DOHH2 (cell line): Measurements from ENCODE around the gene PRDM7.

Source experiments
- H3F3A ChIP-seq: fragments of 200-600 bp; sonication (generic), shearing (Covaris generic); 2 replicates; pipeline ENCODE4 v1.6.0; 2016; ENCODE audit warnings: antibody characterized with exemption, mild to moderate bottlenecking; ENCODE audit not compliant: control insufficient read depth, insufficient read depth
- H3K27ac ChIP-seq: fragments of 200-600 bp; sonication (generic); 2 replicates; pipeline ENCODE4 v1.5.1; 2014; ENCODE audit warnings: low read depth, mild to moderate bottlenecking, low read length, moderate library complexity
- H3K27me3 ChIP-seq: fragments of 200-600 bp; sonication (generic); 2 replicates; pipeline ENCODE4 v1.6.1; 2014; ENCODE audit warnings: mild to moderate bottlenecking, low read length, mixed read lengths; ENCODE audit not compliant: control insufficient read depth
- H3K36me3 ChIP-seq: fragments of 200-600 bp; sonication (generic); 2 replicates; pipeline ENCODE4 v1.6.1; 2014; ENCODE audit warnings: mild to moderate bottlenecking, low read length, moderate library complexity, mixed read lengths; ENCODE audit not compliant: control insufficient read depth
- H3K4me1 ChIP-seq: fragments of 200-600 bp; sonication (generic); 2 replicates; pipeline ENCODE4 v1.6.1; 2014; ENCODE audit warnings: mild to moderate bottlenecking, low read length, mixed read lengths; ENCODE audit not compliant: control insufficient read depth
- H3K4me2 ChIP-seq: fragments of 200-600 bp; sonication (generic); 2 replicates; pipeline ENCODE4 v1.6.0; 2014; ENCODE audit warnings: mild to moderate bottlenecking, low read length, moderate library complexity
- H3K4me3 ChIP-seq: fragments of 200-600 bp; sonication (generic); 2 replicates; pipeline ENCODE4 v1.5.1; 2014; ENCODE audit warnings: mild to moderate bottlenecking, low read length, mixed read lengths
- H3K79me2 ChIP-seq: fragments of 200-600 bp; sonication (generic); 2 replicates; pipeline ENCODE4 v1.6.1; 2014; ENCODE audit warnings: mild to moderate bottlenecking, low read length, mixed read lengths; ENCODE audit not compliant: control insufficient read depth
- H3K9me2 ChIP-seq: fragments of 200-600 bp; sonication (generic); replicated peaks from 2 replicates; pipeline ENCODE4 v1.6.1; 2014; ENCODE audit warnings: mild to moderate bottlenecking, low read length, mixed read lengths; ENCODE audit not compliant: control insufficient read depth
- H3K9me3 ChIP-seq: fragments of 200-600 bp; sonication (generic); 2 replicates; pipeline ENCODE4 v1.6.1; 2014; ENCODE audit warnings: antibody characterized with exemption, low read length, mixed read lengths; ENCODE audit not compliant: control insufficient read depth, insufficient read depth
- H4K20me1 ChIP-seq: fragments of 200-600 bp; sonication (generic); 2 replicates; pipeline ENCODE4 v1.6.0; 2014; ENCODE audit warnings: low read depth, mild to moderate bottlenecking, antibody characterized with exemption, low read length, moderate library complexity; ENCODE audit not compliant: control insufficient read depth, insufficient read depth
- EZH2phosphoT487 ChIP-seq: fragments of 200-600 bp; sonication (generic); IDR thresholded peaks from 2 replicates; pipeline ENCODE4 v1.6.1; 2017; ENCODE audit warnings: borderline replicate concordance, mild to moderate bottlenecking, antibody characterized with exemption, low read length, moderate library complexity, mixed read lengths
- TF ChIP-seq, protein P1 (sequence below): fragments of 200-600 bp; sonication (generic); IDR thresholded peaks from one replicate; pipeline ENCODE4 v1.5.1; 2014; ENCODE audit warnings: antibody characterized with exemption, mild to moderate bottlenecking, low read depth, low read length; ENCODE audit not compliant: poor library complexity, severe bottlenecking

The PRDM7 gene

DNA sequence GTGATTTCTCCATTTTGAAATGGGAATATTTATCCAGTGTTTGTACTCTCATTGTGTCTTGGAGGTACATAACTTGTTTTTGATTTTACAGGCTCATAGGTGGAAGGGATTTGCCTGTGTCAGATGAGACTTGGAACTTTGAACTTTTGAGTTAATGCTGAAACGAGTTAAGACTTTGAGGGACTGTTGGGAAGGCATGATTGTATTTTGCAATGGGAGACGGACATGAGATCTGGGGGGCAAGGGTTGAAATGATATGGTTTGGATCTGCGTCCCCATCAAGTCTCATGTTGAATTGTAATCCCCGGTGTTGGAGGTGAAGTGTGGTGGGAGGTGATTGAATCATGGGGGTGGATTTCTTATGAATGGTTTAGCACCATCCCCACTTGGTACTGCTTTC, 21.8 kb downstream of the PRDM7 start:
- Histone ChIP-seq H3K27me3 (no peaks in the 10 kb centered on the region; the same call in 1 of the 2 replicates), H3K4me2 (no peak overlapping the region), H3F3A (no peaks in the 10 kb centered on the region), H4K20me1 (no peaks in the 10 kb centered on the region), H3K4me1 (no peaks in the 10 kb centered on the region), H3K9me3 (peaks cover 18% of the 10 kb centered on the region), H3K4me3 (no peak overlapping the region), H3K9me2 (no peaks in the 10 kb centered on the region), H3K27ac (no peak overlapping the region), H3K36me3 (no peaks in the 10 kb centered on the region), H3K79me2 (no peaks in the 10 kb centered on the region)
- TF ChIP-seq, protein P1, sequence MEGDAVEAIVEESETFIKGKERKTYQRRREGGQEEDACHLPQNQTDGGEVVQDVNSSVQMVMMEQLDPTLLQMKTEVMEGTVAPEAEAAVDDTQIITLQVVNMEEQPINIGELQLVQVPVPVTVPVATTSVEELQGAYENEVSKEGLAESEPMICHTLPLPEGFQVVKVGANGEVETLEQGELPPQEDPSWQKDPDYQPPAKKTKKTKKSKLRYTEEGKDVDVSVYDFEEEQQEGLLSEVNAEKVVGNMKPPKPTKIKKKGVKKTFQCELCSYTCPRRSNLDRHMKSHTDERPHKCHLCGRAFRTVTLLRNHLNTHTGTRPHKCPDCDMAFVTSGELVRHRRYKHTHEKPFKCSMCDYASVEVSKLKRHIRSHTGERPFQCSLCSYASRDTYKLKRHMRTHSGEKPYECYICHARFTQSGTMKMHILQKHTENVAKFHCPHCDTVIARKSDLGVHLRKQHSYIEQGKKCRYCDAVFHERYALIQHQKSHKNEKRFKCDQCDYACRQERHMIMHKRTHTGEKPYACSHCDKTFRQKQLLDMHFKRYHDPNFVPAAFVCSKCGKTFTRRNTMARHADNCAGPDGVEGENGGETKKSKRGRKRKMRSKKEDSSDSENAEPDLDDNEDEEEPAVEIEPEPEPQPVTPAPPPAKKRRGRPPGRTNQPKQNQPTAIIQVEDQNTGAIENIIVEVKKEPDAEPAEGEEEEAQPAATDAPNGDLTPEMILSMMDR: no peak
- no peak for TF ChIP-seq EZH2phosphoT487

- no peak overlapping the region for H3K4me3 ChIP-seq
- H3K27ac ChIP-seq: no peak overlapping the region
- H4K20me1 ChIP-seq: no peaks in the 10 kb centered on the region
- H3K4me1 ChIP-seq: no peaks in the 10 kb centered on the region
- H3F3A ChIP-seq: no peaks in the 10 kb centered on the region
- no peaks in the 10 kb centered on the region for H3K79me2 ChIP-seq
- peaks cover 18% of the 10 kb centered on the region for H3K9me3 ChIP-seq
- no peak overlapping the region for H3K4me2 ChIP-seq
- TF ChIP-seq, protein P1: no peak
- TF ChIP-seq EZH2phosphoT487: no peak
- no peaks in the 10 kb centered on the region for H3K36me3 ChIP-seq
- no peaks in the 10 kb centered on the region for H3K9me2 ChIP-seq
- no peaks in the 10 kb centered on the region; the same call in 1 of the 2 replicates for H3K27me3 ChIP-seq
These were observed 22.6 kb downstream of the PRDM7 start for GRCh38 chr16:90054554-90054953.

DNA sequence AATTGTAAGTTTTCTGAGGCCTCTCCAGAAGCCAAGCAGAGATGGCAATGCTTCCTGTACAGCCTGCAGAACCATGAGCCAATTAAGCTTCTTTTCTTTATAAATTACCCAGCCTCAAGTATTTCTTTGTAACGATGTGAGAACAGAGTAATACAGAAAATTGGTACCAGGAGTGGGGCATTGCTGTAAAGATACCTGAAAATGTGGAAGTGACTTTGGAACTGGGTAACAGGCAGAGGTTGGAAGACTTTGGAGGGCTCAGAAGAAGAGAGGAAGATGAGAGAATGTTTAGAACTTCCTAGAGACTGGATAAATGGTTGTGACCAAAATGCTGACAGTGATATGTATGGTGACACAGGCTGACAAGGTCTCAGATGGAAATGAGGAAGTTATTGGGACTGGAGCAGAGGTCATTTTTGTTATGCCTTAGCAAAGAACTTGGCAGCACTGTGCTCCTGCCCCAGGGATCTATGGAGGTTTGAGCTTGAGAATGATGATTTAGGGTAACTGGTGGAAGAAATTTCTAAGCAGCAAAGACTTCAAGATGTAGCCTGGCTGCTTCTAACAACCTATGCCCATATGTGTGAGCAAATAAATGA, 23.1 kb downstream of the PRDM7 start:
- no peak overlapping the region for H3K27ac ChIP-seq
- H3F3A ChIP-seq: no peaks in the 10 kb centered on the region
- H3K27me3 ChIP-seq: no peaks in the 10 kb centered on the region
- TF ChIP-seq, protein P1: no peak
- no peak for TF ChIP-seq EZH2phosphoT487
- no peaks in the 10 kb centered on the region for H4K20me1 ChIP-seq
- H3K36me3 ChIP-seq: no peaks in the 10 kb centered on the region
- H3K9me2 ChIP-seq: no peaks in the 10 kb centered on the region
- no peaks in the 10 kb centered on the region for H3K79me2 ChIP-seq
- no peaks in the 10 kb centered on the region for H3K4me1 ChIP-seq
- H3K4me3 ChIP-seq: no peak overlapping the region
- no peak overlapping the region for H3K4me2 ChIP-seq
- peaks cover 18% of the 10 kb centered on the region for H3K9me3 ChIP-seq
